Measurements from ENCODE around the gene ETS1. TPM values are rescaled to one million over a fixed set of nuclear protein-coding genes. Genes with fewer than 3 reads are reported as not detected.

ETS1 gene
- total RNA-seq, 4 donors from 2014 or later = 21.9 to 78.4 (median 31.3) TPM

- H3K27ac ChIP-seq = peak overlapping the region in 3 of 4 donors; percentile 4 to 66 (median 59)
- H3K36me3 ChIP-seq = peaks cover 0 to 34% (median 0%) of the 10 kb centered on the region in 3 donors
- H3K4me1 ChIP-seq = peaks cover 0 to 25% (median 7%) of the 10 kb centered on the region in 4 donors
- H3K4me3 ChIP-seq = no peak overlapping the region
- H3K9me3 ChIP-seq = no peaks in the 10 kb centered on the region
- TF ChIP-seq POLR2A (IDR thresholded peaks at IDR 0.05) (no peak), CTCF (IDR thresholded peaks at IDR 0.05) (no peak)
- DNase-seq = no peak
- no peaks in the 10 kb centered on the region for H3K27me3 ChIP-seq
These were observed 96.0 kb downstream of the ETS1 start for GRCh38 chr11:128491195-128491936.

GRCh38 chr11:128490092-128490491 is 97.3 kb downstream of the ETS1 start:
- H3K27me3 ChIP-seq = no peaks in the 10 kb centered on the region
- DNase-seq = no peak
- peak overlapping the region in 2 of 4 donors; percentile 27 to 59 for H3K27ac ChIP-seq
- H3K9me3 ChIP-seq = no peaks in the 10 kb centered on the region
- TF ChIP-seq CTCF (IDR thresholded peaks at IDR 0.05) = no peak
- no peak for TF ChIP-seq POLR2A (IDR thresholded peaks at IDR 0.05)
- H3K4me1 ChIP-seq = peaks cover 0 to 18% (median 7%) of the 10 kb centered on the region in 4 donors
- H3K36me3 ChIP-seq = peaks cover 0 to 46% (median 0%) of the 10 kb centered on the region in 3 donors
- H3K4me3 ChIP-seq = no peak overlapping the region

GRCh38 chr11:128488471-128488870 is 98.9 kb downstream of the ETS1 start:
- Histone ChIP-seq H3K9me3 (no peaks in the 10 kb centered on the region), H3K4me1 (peaks cover 0 to 18% (median 11%) of the 10 kb centered on the region in 4 donors), H3K36me3 (peaks cover 0 to 59% (median 0%) of the 10 kb centered on the region in 3 donors), H3K27ac (peak overlapping the region; percentile 3 to 59 (median 22)), H3K4me3 (no peak overlapping the region), H3K27me3 (no peaks in the 10 kb centered on the region)
- TF ChIP-seq CTCF (IDR thresholded peaks at IDR 0.05) = no peak
- TF ChIP-seq POLR2A (IDR thresholded peaks at IDR 0.05) = no peak
- DNase-seq = no peak

- Histone ChIP-seq H3K9me3 (no peaks in the 10 kb centered on the region), H3K36me3 (peaks cover 0 to 59% (median 0%) of the 10 kb centered on the region in 3 donors), H3K27me3 (no peaks in the 10 kb centered on the region), H3K4me3 (no peak overlapping the region), H3K27ac (peak overlapping the region; percentile 3 to 59 (median 22)), H3K4me1 (peaks cover 0 to 17% (median 10%) of the 10 kb centered on the region in 4 donors)
- TF ChIP-seq CTCF (IDR thresholded peaks at IDR 0.05) (no peak), POLR2A (IDR thresholded peaks at IDR 0.05) (no peak)
- no peak for DNase-seq
These were observed 99.4 kb downstream of the ETS1 start for GRCh38 chr11:128487978-128488377.

- no peaks in the 10 kb centered on the region for H3K9me3 ChIP-seq
- peak overlapping the region; percentile 62 to 88 (median 74) for H3K27ac ChIP-seq
- H3K36me3 ChIP-seq = peaks cover 0 to 58% (median 0%) of the 10 kb centered on the region in 3 donors
- no peak for DNase-seq
- no peaks in the 10 kb centered on the region for H3K27me3 ChIP-seq
- peak in 1 of 6 experiments; percentile 11 for TF ChIP-seq CTCF (IDR thresholded peaks at IDR 0.05)
- no peak for TF ChIP-seq POLR2A (IDR thresholded peaks at IDR 0.05)
- no peak overlapping the region for H3K4me3 ChIP-seq
- peaks cover 0 to 27% (median 14%) of the 10 kb centered on the region in 4 donors for H3K4me1 ChIP-seq
These were observed 103.2 kb downstream of the ETS1 start for GRCh38 chr11:128484172-128484571.

All from Peyer's patch (tissue), 4 donors.